ENCODE data around the gene AKAP11.

The AKAP11 gene

DNA sequence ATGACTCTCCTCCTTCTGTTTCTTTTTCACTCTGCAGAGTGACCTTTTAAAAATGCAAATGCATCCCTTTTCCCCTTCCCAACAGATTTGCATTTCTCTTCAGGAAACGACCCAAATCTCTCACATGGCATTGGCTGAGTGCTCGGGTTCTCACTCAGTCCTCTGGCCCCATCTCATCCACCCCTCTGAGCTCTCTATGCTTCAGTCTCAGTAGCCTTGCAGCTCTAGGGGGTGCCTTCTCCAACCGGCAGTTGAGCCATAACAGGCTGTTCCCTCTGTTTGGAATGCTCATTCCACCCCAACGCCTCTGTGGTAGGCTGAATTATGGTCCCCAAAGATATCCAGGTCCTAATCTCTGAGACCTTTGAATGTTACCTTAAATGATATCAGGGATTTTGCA, 78.2 kb downstream of the AKAP11 start:
- TF ChIP-seq POU2F2 (IDR thresholded peaks at IDR 0.05; ENCODE audit: low read depth, low read length) (no peak), TAF1 (IDR thresholded peaks at IDR 0.05; ENCODE audit: low read depth, low read length) (no peak), PAX5 (IDR thresholded peaks at IDR 0.05; ENCODE audit: insufficient read depth, low read length, severe bottlenecking) (no peak), POLR2AphosphoS5 (IDR thresholded peaks at IDR 0.05; ENCODE audit: low read depth, low read length) (no peak), SPI1 (IDR thresholded peaks at IDR 0.05; ENCODE audit: low read depth, low read length) (no peak), POLR2A (IDR thresholded peaks at IDR 0.05; ENCODE audit: low read depth, low read length) (no peak)
- DNase-seq (ENCODE audit: insufficient read length, low spot score) (no peak), FAIRE-seq (peak; percentile 40)

DNA sequence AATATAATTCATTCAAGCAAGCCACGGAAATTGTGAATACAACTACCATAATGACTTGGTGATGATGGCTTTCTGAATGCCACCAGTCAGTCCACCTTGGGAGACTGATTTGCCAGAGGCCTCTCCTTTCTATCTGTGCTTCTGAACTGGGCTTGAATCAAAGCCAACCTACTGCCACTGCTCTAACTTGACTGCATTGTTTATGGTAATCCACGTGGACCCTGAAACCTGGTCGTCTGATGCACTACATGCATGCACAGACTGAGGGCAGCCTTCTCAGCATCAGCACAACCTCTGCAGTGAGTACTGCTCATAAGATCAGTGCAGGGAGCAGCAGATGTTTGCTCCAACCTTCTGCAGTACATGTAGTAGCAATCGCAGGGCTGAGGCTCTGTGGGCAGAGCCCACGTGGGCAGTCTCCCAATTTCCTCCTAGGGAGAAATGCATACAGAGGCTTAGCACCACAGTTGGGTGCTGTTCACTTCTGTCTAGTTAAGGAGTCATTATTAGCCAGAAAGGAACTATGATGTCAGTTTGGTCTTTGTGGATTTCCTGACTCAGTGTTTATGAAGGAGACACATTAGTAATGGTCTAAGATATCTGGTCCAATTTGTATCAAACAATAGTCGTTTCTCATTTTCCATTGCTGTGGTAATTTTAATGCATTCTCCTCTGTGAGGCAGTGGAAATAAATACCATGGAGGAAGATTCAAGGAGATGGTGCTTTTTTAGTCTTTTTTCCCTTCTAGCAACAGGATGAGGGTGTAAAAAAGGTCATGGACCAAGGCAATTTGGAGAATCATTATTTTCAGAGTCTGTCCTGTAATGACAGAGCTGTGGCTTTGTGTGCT, 82.5 kb downstream of the AKAP11 start:
- no peak for DNase-seq (ENCODE audit: insufficient read length, low spot score)
- 0 out of 2 replicates have a peak, but pooled peaks have one; percentile 12 for TF ChIP-seq SPI1 (IDR thresholded peaks at IDR 0.05; ENCODE audit: low read depth, low read length)
- TF ChIP-seq POU2F2 (IDR thresholded peaks at IDR 0.05; ENCODE audit: low read depth, low read length), result peak; percentile 86
- TF ChIP-seq POLR2AphosphoS5 (IDR thresholded peaks at IDR 0.05; ENCODE audit: low read depth, low read length), result peak; percentile 48; the same call in 1 of the 2 replicates
- TF ChIP-seq PAX5 (IDR thresholded peaks at IDR 0.05; ENCODE audit: insufficient read depth, low read length, severe bottlenecking), result no peak
- no peak; the same call in none of the 2 replicates for TF ChIP-seq POLR2A (IDR thresholded peaks at IDR 0.05; ENCODE audit: low read depth, low read length)
- TF ChIP-seq TAF1 (IDR thresholded peaks at IDR 0.05; ENCODE audit: low read depth, low read length), result no peak
- peak; percentile 99 for FAIRE-seq

DNA sequence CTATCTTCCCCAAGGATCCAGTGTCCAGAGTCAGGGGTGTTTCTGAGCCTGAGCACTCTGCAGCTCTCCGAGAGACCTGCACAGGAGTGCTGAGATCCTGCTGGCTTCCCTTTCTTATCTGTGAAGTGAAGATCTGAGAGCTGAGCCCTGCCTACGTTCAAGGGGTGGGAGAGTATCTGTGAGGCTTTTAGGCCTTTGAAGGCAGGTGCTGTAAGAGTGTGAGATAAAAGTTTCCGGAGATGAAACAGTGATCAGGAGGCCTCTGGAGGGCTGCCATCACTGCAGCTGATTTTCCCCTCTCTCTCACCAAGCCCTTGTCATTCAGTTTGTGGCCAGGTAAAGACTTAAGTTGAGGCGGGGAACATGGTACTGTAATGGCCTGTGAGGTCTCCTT, 83.1 kb downstream of the AKAP11 start:
- FAIRE-seq (no peak), DNase-seq (ENCODE audit: insufficient read length, low spot score) (no peak)
- no peak for TF ChIP-seq SPI1 (IDR thresholded peaks at IDR 0.05; ENCODE audit: low read depth, low read length)
- no peak for TF ChIP-seq POLR2A (IDR thresholded peaks at IDR 0.05; ENCODE audit: low read depth, low read length)
- no peak for TF ChIP-seq PAX5 (IDR thresholded peaks at IDR 0.05; ENCODE audit: insufficient read depth, low read length, severe bottlenecking)
- TF ChIP-seq TAF1 (IDR thresholded peaks at IDR 0.05; ENCODE audit: low read depth, low read length), result no peak; the same call in 1 of the 2 replicates
- TF ChIP-seq POLR2AphosphoS5 (IDR thresholded peaks at IDR 0.05; ENCODE audit: low read depth, low read length), result no peak
- TF ChIP-seq POU2F2 (IDR thresholded peaks at IDR 0.05; ENCODE audit: low read depth, low read length), result no peak

DNA sequence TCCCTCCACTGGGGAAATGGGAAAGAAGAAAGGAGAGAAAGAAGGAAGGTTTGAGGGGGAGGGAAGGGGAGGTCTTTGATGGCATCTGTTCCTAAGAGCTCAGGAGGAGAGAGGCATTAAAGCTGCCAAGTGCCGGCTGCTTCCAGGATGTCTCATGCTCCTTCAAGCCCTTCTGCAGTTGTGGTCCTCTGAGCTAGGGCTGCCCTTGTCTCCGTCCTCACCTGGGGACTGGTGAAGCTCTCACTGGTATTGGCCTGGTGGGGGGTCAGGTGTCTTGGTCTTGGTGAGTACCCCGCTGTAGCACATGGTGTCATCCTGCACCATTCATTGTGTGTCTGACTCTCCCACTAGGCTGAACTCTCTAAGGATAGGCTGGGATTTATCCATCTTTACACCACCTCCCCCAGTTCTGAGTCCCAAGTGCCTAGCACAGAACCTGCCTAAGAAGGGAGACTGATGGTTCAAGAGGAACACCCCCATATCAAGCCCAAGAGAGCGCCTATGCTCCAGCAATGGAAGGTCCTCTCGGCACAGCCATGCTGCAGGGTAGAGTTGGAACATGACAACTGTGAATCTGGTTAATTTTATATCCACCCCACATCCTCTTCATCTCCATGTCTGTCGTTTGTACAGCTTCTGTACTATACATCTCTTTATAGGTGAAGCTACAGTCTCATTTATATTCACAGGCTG, 83.7 kb downstream of the AKAP11 start:
- TF ChIP-seq TAF1 (IDR thresholded peaks at IDR 0.05; ENCODE audit: low read depth, low read length) (no peak), POLR2A (IDR thresholded peaks at IDR 0.05; ENCODE audit: low read depth, low read length) (no peak), POU2F2 (IDR thresholded peaks at IDR 0.05; ENCODE audit: low read depth, low read length) (peak; percentile 45; the same call in 1 of the 2 replicates)
- FAIRE-seq, result no peak
- DNase-seq (ENCODE audit: insufficient read length, low spot score), result no peak

DNA sequence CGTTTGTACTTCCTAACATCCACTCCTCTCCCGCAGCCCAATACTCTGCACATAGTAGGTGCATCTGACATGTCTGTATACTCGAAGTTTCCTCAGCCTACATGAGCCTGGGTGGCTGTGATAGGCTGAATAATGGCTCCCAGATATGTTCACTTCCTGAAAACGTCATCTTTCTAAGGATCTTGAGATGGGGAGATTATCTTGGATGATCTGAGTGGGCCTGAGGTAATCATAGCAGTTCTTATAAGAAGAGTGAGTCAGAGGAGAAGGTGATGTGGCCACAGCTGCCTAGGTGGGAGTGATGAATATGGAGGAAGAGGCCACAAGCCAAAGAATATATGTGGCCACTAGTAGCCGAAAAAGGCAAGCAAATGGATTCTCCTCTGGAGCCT, 84.2 kb downstream of the AKAP11 start:
- FAIRE-seq (no peak), DNase-seq (ENCODE audit: insufficient read length, low spot score) (no peak)
- TF ChIP-seq SPI1 (IDR thresholded peaks at IDR 0.05; ENCODE audit: low read depth, low read length) (no peak), POU2F2 (IDR thresholded peaks at IDR 0.05; ENCODE audit: low read depth, low read length) (no peak)

DNA sequence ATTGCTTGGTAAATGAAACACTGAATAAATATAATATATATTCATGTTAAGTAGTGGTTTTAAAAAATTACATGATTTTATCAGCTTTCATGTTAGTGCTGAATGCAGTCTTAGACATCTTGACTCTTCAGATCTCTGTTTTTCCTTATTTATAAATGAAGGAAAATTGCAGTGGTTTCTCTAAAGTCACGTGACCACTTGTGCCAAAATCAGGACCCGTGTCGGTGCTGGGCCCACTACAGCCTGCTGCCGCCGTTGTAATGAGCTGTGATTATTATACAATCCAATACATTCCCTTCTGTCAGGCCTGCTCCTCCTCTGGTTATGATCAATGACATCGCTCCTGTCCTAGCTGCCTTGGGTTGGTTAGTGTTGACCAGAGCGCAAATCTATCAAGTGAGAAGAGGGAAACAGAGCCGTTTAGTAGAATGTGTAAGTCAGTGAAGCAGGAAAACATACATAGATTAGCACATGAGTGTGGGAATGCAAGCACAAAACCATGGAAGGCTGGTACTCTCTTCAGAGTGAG, 88.2 kb downstream of the AKAP11 start:
- FAIRE-seq (peak; percentile 51), DNase-seq (ENCODE audit: insufficient read length, low spot score) (no peak)
- no peak for TF ChIP-seq SPI1 (IDR thresholded peaks at IDR 0.05; ENCODE audit: low read depth, low read length)
- no peak for TF ChIP-seq POLR2AphosphoS5 (IDR thresholded peaks at IDR 0.05; ENCODE audit: low read depth, low read length)
- no peak for TF ChIP-seq POU2F2 (IDR thresholded peaks at IDR 0.05; ENCODE audit: low read depth, low read length)
- no peak for TF ChIP-seq POLR2A (IDR thresholded peaks at IDR 0.05; ENCODE audit: low read depth, low read length)
- no peak for TF ChIP-seq TAF1 (IDR thresholded peaks at IDR 0.05; ENCODE audit: low read depth, low read length)
- no peak for TF ChIP-seq PAX5 (IDR thresholded peaks at IDR 0.05; ENCODE audit: insufficient read depth, low read length, severe bottlenecking)

DNA sequence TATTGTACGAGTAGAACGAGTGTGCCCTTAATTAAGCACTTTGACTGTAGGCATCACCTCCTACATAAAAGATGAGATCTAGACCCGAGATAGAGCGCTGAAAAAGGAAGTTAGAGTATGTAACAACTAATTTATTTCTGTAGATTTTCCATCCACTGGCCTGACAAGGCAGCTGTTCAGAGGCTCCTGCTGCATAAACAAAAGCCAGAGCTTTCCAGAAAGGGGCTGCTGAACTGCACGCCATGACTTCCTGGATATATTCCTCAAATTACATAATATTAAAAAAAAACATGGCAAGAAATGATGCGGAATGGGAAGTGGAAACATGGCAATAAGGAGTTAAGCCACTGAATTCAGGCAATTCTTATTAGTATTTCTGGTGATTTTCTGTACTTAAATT, 89.7 kb downstream of the AKAP11 start:
- DNase-seq (ENCODE audit: insufficient read length, low spot score), result no peak
- TF ChIP-seq POLR2A (IDR thresholded peaks at IDR 0.05; ENCODE audit: low read depth, low read length), result no peak
- TF ChIP-seq POLR2AphosphoS5 (IDR thresholded peaks at IDR 0.05; ENCODE audit: low read depth, low read length), result no peak
- no peak for FAIRE-seq

DNA sequence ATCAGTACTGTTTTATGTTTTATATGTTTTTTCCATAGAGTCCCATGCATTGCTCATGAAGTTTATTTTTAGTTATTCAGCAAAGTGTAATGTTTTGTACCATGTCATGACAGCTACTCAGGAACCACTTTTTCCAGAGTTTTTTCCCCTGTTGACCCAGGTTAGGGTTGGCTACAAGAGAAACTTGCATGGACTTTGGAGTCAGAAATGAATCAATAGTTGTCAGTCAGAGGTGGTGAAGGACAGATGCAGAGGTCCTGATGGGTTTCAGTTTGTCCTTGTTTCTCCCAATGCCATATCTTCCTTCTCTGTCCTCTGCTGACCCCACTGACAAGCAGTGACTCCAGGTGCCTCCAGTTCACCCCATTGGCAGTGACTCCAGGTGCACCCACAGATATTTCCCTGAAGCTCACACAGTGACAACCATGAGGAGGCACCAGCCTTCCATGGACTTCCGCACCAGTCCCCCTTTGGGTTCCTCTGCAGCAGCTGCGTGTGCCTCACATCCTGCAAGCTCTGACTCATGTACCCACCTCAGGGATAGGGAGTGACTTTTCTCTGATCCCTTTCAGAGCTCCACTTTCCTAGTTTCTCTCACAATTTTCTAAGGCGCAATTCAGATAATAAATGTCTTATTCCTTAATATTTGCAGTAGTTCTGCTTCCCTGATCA, 92.1 kb downstream of the AKAP11 start:
- FAIRE-seq (peak; percentile 23), DNase-seq (ENCODE audit: insufficient read length, low spot score) (no peak)
- TF ChIP-seq PAX5 (IDR thresholded peaks at IDR 0.05; ENCODE audit: insufficient read depth, low read length, severe bottlenecking) (no peak), POU2F2 (IDR thresholded peaks at IDR 0.05; ENCODE audit: low read depth, low read length) (no peak), POLR2A (IDR thresholded peaks at IDR 0.05; ENCODE audit: low read depth, low read length) (no peak), TAF1 (IDR thresholded peaks at IDR 0.05; ENCODE audit: low read depth, low read length) (no peak)

DNA sequence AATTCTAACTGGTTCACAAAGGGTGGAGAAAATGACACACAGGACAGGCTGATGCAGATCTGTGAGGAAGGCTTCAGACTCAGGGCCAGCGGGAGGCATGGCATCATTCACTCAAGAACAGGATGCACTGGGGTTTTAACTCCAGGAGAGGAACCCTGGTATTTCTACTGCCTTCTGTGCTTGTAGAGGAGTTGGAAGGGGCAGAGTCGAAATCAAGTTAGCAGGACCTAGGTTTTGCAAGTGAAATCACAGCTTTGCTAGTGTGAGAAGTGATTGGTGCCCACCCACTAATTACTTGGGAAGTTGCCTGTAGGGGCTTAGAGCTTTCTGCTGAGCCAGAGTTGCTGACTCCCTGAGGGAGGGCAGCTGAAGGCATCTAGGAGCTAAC, 92.7 kb downstream of the AKAP11 start:
- no peak for DNase-seq (ENCODE audit: insufficient read length, low spot score)
- TF ChIP-seq TAF1 (IDR thresholded peaks at IDR 0.05; ENCODE audit: low read depth, low read length) (no peak), POLR2A (IDR thresholded peaks at IDR 0.05; ENCODE audit: low read depth, low read length) (no peak), PAX5 (IDR thresholded peaks at IDR 0.05; ENCODE audit: insufficient read depth, low read length, severe bottlenecking) (no peak), POLR2AphosphoS5 (IDR thresholded peaks at IDR 0.05; ENCODE audit: low read depth, low read length) (no peak), SPI1 (IDR thresholded peaks at IDR 0.05; ENCODE audit: low read depth, low read length) (no peak), POU2F2 (IDR thresholded peaks at IDR 0.05; ENCODE audit: low read depth, low read length) (no peak)
- FAIRE-seq, result peak; percentile 48
